GM12864 (cell line): ENCODE measurements around the gene ESYT2.
"Not testable (repeated sequence)": the region's sequence is repeated elsewhere in the genome, so short reads cannot be mapped to it uniquely, and the experiment has no call there.

Experiments used
- DNase-seq: peaks from one replicate; pipeline ENCODE4 v3.0.0-alpha.2; 2011; ENCODE audit warnings: low read depth
- H3K4me3 ChIP-seq: 2 replicates; pipeline ENCODE4 v1.5.1; 2011; ENCODE audit warnings: mild to moderate bottlenecking, low read depth, low read length, control low read depth
- CTCF ChIP-seq: IDR thresholded peaks from 2 replicates; pipeline ENCODE4 v1.5.1; 2011; ENCODE audit warnings: low read depth, mild to moderate bottlenecking, moderate library complexity, low read length, control low read depth, inconsistent platforms; ENCODE audit errors: missing control alignments

ESYT2 gene

GRCh38 chr7:158849768-158850544 is 20.6 kb upstream of the ESYT2 start:
- TF ChIP-seq CTCF = no peak
- H3K4me3 ChIP-seq = no peak overlapping the region
- no peak for DNase-seq

GRCh38 chr7:158849442-158849767 is 20.1 kb upstream of the ESYT2 start:
- DNase-seq = no peak
- TF ChIP-seq CTCF = no peak
- H3K4me3 ChIP-seq = no peak overlapping the region

- no peak overlapping the region; the same call in 1 of the 2 replicates for H3K4me3 ChIP-seq
- TF ChIP-seq CTCF = no peak
- no peak for DNase-seq
Observed at GRCh38 chr7:158847451-158847866, 18.1 kb upstream of the ESYT2 start.

- DNase-seq = no peak
- H3K4me3 ChIP-seq = no peak overlapping the region
- TF ChIP-seq CTCF = no peak
Observed at GRCh38 chr7:158846304-158846703, 17.0 kb upstream of the ESYT2 start.

GRCh38 chr7:158843771-158844170 is 14.5 kb upstream of the ESYT2 start:
- no peak for TF ChIP-seq CTCF
- DNase-seq = no peak
- H3K4me3 ChIP-seq = no peak overlapping the region

GRCh38 chr7:158842486-158842885 is 13.2 kb upstream of the ESYT2 start:
- TF ChIP-seq CTCF = no peak
- no peak for DNase-seq
- H3K4me3 ChIP-seq = no peak overlapping the region

GRCh38 chr7:158840604-158841003 is 11.3 kb upstream of the ESYT2 start:
- no peak for DNase-seq
- no peak overlapping the region for H3K4me3 ChIP-seq
- TF ChIP-seq CTCF = no peak

- H3K4me3 ChIP-seq, DNase-seq: not testable (repeated sequence)
Observed at GRCh38 chr7:158839177-158839576, 9.9 kb upstream of the ESYT2 start.
